Measurements from ENCODE around the gene YIPF7. TPM values are rescaled to one million over a fixed set of nuclear protein-coding genes. Genes with fewer than 3 reads are reported as not detected.
A peak's percentile ranks its signal among the peaks of the same experiment; 100 is the strongest.

The YIPF7 gene
- total and polyA plus RNA-seq, 9 of the 15 experiments (the other 6 are each of a cell fraction or from before 2014, with no cell fraction given): 0.14 TPM; not detected in 8

DNA sequence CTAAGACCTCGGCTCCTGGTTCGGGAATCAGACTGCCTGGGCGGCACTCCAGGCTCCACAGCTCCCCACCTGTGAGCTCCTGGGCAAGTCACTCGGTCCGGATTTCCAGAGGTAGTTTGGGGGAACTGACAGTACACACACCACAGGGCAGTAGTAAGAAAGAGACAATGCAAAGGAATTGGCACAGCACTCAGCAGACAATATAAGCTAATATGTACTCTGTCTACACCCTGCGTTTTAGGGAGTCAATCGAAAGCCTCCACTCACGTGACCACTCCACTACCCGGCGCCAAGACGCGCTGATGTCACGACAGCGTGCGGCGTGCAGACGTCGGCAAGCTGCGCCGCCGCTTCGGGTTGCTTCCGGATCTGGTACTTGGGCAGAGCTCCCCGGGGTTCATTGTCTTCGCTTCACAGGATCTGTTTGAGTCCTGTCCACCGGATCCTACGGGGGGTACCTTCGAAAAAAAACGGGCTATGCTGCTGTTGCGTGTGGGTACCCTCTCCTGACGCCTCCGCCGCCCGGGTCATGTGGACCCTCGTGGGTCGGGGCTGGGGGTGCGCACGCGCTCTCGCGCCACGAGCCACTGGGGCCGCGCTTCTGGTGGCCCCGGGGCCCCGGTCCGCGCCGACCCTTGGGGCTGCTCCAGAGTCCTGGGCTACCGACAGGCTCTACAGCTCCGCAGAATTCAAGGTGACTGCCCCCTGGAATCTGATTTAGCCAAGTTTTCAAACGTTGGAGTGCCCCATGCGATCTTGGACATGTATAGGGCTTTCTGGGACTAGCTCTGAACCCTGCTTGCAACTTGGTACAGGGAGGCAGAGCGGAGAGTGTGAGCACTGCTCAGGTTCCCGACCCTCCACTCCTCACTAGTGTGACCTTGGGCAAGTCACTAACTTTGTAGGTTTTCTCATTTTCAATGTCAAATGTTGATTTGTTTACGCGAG, 26.9 kb upstream of the YIPF7 start, which contains the start of gene GUF1 (continued):
- TF ChIP-seq SIX5 (IDR thresholded peaks at IDR 0.05; ENCODE audit: borderline replicate concordance in 1 of 2, insufficient read depth in 1 of 2, low read depth in 1 of 2, low read length in 2 of 2) (peak in 1 of 2 experiments; percentile 20; a peak in 1 of 4 replicates), HDAC8 (tag; IDR thresholded peaks at IDR 0.05) (no peak), BRD4 (IDR thresholded peaks at IDR 0.05) (peak; percentile 68; the same call in 1 of the 2 replicates), PURB (CRISPR knock-in tag; IDR thresholded peaks at IDR 0.05; ENCODE audit: low read depth) (no peak), SAP30 (IDR thresholded peaks at IDR 0.05; ENCODE audit: borderline replicate concordance, insufficient read depth, low read depth, low read length, poor library complexity, severe bottlenecking) (peak; percentile 69), CAMTA2 (CRISPR knock-in tag; conservative IDR thresholded peaks at IDR 0.05) (no peak), EP400 (IDR thresholded peaks at IDR 0.05) (peak; percentile 98), C11orf30 (IDR thresholded peaks at IDR 0.05; ENCODE audit: low read depth) (peak; percentile 95), POLR2B (IDR thresholded peaks at IDR 0.05; ENCODE audit: low read depth, partially characterized antibody) (peak; percentile 81), POU5F1 (IDR thresholded peaks at IDR 0.05; ENCODE audit: borderline replicate concordance, low read depth, low read length, partially characterized antibody) (no peak), ZNF717 (CRISPR knock-in tag; IDR thresholded peaks at IDR 0.05) (no peak), ZBTB8A (IDR thresholded peaks at IDR 0.05; ENCODE audit: partially characterized antibody) (no peak), NCOA1 (IDR thresholded peaks at IDR 0.05; ENCODE audit: low read depth) (no peak; the same call in 1 of the 2 replicates), ESRRA (IDR thresholded peaks at IDR 0.05; ENCODE audit: borderline replicate concordance, low read depth) (no peak), NR3C1 (CRISPR knock-in tag; IDR thresholded peaks at IDR 0.05) (no peak), NR1H2 (CRISPR knock-in tag; IDR thresholded peaks at IDR 0.05) (peak; percentile 35; the same call in 1 of the 2 replicates)
- TF ChIP-seq, protein P1, sequence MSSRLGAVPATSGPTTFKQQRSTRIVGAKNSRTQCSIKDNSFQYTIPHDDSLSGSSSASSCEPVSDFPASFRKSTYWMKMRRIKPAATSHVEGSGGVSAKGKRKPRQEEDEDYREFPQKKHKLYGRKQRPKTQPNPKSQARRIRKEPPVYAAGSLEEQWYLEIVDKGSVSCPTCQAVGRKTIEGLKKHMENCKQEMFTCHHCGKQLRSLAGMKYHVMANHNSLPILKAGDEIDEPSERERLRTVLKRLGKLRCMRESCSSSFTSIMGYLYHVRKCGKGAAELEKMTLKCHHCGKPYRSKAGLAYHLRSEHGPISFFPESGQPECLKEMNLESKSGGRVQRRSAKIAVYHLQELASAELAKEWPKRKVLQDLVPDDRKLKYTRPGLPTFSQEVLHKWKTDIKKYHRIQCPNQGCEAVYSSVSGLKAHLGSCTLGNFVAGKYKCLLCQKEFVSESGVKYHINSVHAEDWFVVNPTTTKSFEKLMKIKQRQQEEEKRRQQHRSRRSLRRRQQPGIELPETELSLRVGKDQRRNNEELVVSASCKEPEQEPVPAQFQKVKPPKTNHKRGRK (tag; IDR thresholded peaks at IDR 0.05): no peak
- TF ChIP-seq, protein P2, sequence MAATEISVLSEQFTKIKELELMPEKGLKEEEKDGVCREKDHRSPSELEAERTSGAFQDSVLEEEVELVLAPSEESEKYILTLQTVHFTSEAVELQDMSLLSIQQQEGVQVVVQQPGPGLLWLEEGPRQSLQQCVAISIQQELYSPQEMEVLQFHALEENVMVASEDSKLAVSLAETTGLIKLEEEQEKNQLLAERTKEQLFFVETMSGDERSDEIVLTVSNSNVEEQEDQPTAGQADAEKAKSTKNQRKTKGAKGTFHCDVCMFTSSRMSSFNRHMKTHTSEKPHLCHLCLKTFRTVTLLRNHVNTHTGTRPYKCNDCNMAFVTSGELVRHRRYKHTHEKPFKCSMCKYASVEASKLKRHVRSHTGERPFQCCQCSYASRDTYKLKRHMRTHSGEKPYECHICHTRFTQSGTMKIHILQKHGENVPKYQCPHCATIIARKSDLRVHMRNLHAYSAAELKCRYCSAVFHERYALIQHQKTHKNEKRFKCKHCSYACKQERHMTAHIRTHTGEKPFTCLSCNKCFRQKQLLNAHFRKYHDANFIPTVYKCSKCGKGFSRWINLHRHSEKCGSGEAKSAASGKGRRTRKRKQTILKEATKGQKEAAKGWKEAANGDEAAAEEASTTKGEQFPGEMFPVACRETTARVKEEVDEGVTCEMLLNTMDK (IDR thresholded peaks at IDR 0.05; ENCODE audit: borderline replicate concordance, insufficient read depth, low read depth, low read length, poor library complexity, severe bottlenecking): no peak
- TF ChIP-seq, protein P3, sequence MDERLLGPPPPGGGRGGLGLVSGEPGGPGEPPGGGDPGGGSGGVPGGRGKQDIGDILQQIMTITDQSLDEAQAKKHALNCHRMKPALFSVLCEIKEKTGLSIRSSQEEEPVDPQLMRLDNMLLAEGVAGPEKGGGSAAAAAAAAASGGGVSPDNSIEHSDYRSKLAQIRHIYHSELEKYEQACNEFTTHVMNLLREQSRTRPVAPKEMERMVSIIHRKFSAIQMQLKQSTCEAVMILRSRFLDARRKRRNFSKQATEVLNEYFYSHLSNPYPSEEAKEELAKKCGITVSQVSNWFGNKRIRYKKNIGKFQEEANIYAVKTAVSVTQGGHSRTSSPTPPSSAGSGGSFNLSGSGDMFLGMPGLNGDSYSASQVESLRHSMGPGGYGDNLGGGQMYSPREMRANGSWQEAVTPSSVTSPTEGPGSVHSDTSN (CRISPR knock-in tag; IDR thresholded peaks at IDR 0.05; ENCODE audit: low read depth): no peak
- TF ChIP-seq, protein P3 (tag; conservative IDR thresholded peaks at IDR 0.05; ENCODE audit: low read depth): no peak
